NCI-H510A (cell line): ENCODE data around the gene BLOC1S1.

Experiments
- DNase-seq: peaks from one replicate; lab custom pipeline; 2025; lab: John Stamatoyannopoulos, UW

BLOC1S1 gene

DNA sequence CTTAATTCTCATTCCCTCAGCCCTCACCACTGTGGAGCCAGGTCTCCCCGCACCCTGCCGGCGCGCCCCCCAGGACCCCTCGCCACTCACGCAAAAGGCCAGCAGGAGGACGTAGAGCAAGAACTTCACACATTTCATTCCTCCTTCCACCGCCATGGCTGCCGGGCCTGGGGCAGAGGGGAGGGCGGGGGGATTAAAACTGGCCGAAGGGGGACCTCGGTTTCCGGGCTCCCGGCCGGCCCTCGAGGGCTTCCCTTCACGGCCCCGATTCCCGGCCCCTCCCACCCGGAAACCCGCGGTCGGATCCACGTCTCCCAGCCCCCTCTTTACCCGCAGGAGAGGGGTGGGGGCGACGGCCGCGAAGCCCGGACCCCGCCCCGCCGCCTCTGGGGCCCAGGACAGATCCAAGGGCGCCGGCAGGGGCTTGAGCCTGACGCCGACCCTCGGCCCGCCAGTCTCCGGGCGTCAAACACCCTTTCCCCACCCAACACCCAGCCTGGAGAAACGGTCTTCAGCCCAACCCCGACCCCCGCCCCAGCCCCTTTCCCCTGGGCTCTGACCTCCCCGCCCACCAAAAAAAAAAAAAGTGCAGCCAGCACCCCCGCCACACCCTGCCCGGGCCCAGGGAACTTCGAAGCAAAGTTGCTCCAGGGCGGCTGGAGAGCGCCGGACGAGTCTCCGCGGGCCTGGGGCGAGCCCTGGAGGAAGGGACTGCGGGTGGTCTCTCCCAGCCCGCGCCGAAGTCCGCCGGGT is 12.5 kb downstream of the BLOC1S1 start:
- peak; percentile 56 for DNase-seq

GRCh38 chr12:55728939-55729818 is 13.3 kb downstream of the BLOC1S1 start, which contains the start of gene CD63:
TSS of gene CD63 (minus strand) at chr12:55729009. CDS start at chr12:55728341, 668 bp downstream.
- peak; percentile 86 for DNase-seq

DNA sequence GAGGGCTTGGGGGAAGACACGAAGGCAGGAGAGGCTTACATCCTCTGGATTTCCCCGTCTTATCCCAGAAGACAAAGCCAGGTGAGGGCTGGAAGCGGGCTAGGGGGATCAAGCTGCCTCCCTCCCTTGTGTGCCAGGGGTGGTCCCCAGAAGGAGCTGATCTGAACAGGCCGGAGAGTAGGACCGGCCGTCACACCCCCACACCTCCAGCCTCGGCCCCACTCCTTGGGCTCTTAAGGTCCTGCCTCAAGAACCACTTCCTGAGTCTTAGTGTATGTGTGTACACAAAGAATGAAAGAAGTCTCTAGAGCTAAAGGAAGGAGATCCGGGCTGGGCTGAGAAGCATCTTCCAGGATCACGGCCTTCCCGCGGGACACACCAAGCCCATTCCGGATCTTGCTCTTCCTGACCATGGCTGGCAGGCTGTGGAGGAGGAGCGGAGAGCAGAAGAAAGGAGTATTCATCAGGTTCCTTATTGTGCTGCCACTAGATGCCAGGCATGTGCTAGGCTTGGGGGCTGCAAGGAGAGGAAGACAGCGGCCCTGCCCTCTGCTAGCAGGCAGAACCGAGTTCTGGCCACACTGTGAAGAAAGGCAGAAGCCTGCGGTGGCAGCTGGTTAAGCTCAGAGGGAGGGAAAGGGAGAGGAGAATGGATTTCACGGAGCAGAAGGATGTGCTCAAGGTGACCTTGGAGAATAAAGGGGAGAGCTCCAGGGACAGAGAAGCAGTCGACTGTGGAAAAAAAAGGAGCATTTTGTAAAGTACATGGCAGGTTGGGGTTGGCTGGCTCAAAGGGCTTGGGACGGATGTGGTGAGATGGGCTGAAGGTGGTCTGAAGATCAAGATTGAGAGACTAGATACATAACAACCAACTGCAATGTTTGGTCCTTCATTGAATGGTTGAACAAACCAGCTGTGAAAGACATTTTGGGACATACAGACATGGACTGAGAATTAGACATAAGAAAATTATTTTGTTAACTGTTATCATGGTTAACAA is 14.3 kb downstream of the BLOC1S1 start:
- DNase-seq, result no peak

GRCh38 chr12:55732288-55732687 is 16.4 kb downstream of the BLOC1S1 start:
- no peak for DNase-seq

DNA sequence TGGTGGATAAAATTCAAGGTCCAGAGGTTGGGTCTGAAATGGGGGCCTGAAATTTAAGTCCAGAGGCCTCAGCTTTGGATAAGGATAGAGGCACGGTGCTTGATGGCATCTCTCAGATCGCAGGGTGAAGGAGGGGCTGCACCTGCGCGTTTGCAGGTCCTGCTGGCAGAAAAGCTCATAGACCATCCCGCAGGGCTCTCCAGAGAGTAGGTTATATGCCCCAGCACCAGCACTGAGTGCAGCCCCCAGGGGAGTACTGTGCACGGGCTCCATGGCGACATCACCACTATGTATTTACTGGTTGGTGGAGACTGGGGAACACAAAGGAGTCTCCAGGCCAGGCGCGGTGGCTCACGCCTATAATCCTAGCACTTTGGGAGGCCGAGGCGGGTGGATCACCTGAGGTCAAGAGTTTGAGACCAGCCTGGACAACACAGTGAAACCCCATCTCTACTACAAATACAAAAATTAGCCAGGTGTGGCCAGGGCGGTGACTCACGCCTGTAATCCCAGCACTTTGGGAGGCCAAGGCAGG is 17.2 kb downstream of the BLOC1S1 start:
- DNase-seq, result no peak

DNA sequence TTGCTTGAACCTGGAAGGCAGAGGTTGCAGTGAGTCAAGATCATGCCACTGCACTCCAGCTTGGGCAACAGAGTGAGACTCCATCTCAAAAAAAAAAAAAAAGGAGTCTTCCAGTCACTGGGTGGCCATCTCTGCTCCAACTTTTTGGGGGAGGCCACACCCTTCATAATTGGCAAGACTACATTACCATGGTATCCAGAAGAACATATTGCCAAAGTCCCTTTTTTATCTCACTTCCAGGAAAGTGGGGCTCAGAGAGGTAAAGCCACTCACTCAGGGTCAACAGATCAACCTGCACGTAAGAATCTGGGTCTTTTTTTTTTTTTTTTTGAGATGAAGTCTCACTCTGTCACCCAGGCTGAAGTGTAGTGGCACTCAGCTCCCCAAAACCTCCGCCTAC is 18.0 kb downstream of the BLOC1S1 start:
- no peak for DNase-seq

DNA sequence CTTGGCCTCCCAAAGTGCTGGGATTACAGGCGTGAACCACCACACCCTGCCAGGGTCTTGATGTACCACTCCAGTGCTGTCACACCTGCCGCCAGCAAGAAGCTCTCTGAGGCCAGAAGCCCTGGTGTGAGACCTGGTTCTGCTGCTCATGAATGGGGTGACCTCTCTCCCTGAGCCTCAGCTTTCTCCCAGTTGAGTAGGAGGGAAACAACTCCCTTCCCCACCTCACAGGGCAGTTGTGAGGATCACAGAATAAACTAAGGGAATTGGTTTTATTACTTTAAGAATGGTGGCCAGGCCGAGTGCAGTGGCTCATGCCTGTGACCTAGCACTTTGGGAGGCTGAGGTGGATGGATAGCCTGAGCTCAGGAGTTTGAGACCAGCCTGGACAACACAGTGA is 18.7 kb downstream of the BLOC1S1 start:
- no peak for DNase-seq

DNA sequence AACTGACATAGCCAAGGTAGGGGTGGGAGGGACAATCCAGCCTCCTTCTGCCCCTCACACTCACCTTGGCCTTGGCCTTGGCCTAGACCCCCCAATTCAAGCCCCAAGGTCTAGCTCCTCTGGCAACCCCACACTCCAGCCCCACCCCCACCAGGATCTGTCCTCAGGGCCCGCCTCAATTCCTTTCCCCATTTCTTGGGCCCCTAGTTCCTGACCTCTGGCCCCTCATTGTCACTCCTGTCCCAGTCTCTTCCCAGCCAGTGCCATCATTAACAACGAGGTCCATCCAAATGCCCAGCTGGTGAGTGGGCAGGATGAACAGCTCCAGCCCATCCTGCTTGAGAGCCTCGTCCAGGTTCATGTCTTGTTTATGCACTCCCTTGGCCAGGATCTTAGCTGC is 20.2 kb downstream of the BLOC1S1 start:
- DNase-seq, result no peak

DNA sequence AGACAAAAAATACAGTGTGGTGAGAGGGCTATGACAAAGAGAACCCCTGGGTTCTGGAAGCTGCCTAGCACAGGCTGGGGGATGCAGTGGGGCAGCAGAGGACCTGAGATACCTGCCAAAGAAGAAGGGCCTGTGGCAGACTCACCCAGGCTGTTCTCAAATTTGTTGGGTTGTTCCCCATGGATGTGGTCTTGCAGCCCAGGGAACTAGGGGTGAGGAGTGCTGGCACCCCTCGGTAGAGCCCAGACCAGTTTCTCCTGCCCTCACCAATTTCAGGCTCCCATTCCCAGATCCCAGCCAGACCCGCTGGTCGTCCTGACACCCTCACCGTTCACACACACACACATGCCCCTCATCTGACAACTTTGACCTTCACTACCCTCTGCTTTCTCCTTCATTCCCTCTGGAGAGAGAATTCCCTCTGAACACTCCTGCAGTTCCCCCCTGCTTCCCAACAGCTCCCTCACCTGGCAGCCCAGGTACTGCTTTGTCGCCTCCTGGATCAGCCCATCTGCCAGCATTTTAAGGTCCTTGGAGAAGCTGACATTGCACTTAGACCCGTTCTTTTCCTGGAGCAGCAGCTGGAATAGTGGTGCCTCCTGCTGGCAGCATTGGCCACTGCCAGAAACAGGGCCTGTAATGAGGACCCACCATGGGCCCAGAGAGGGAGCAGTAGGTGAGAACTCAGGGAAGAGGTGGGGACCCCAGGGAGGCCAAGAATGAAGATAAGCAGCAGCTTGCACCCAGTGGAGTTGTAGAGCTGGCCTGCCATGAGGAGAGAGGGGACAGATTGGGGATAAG is 21.1 kb downstream of the BLOC1S1 start:
- DNase-seq, result peak; percentile 70

- no peak for DNase-seq
Observed at GRCh38 chr12:55737581-55738122, 21.8 kb downstream of the BLOC1S1 start.

- DNase-seq, result peak; percentile 38
Observed at GRCh38 chr12:55738123-55739024, 22.5 kb downstream of the BLOC1S1 start.

GRCh38 chr12:55739025-55739378 is 23.2 kb downstream of the BLOC1S1 start:
- DNase-seq, result no peak

- DNase-seq, result no peak
Observed at GRCh38 chr12:55741931-55742680, 26.3 kb downstream of the BLOC1S1 start.

DNA sequence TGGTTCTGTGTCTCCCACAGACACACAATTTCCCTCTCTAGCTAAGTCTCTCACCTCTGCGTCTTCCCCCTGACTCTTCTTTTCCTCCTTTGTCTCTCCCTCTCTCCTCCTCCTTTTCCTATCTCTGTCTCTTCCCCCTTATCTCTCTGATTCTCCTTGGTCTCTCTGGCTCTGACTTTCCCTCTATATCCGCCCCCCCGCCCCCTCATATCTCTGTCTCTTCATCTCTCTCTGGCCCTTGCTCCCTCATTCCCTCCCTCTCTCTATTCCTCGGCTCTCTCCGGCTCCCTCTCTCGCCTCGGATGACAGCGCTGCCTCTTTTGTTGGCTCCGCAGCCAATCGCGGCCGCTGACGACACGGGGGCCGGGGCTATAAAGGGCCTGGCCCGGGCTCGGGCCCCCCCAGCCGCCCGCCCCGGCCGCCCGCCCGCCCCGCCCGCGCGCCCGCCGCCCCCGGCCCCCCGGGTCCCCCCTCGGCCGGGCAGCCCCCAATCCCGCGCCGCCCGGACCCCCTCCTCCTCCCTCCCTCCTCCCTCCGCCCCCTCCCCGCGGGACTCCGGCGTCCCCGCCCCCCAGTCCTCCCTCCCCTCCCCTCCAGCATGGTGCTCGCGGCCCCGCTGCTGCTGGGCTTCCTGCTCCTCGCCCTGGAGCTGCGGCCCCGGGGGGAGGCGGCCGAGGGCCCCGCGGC is 27.0 kb downstream of the BLOC1S1 start, which contains the start of gene GDF11:
TSS of gene GDF11 (plus strand) at position 404 of the 687 bp plus-strand sequence. CDS start at position 599, 195 bp downstream.
- DNase-seq, result peak; percentile 77

DNA sequence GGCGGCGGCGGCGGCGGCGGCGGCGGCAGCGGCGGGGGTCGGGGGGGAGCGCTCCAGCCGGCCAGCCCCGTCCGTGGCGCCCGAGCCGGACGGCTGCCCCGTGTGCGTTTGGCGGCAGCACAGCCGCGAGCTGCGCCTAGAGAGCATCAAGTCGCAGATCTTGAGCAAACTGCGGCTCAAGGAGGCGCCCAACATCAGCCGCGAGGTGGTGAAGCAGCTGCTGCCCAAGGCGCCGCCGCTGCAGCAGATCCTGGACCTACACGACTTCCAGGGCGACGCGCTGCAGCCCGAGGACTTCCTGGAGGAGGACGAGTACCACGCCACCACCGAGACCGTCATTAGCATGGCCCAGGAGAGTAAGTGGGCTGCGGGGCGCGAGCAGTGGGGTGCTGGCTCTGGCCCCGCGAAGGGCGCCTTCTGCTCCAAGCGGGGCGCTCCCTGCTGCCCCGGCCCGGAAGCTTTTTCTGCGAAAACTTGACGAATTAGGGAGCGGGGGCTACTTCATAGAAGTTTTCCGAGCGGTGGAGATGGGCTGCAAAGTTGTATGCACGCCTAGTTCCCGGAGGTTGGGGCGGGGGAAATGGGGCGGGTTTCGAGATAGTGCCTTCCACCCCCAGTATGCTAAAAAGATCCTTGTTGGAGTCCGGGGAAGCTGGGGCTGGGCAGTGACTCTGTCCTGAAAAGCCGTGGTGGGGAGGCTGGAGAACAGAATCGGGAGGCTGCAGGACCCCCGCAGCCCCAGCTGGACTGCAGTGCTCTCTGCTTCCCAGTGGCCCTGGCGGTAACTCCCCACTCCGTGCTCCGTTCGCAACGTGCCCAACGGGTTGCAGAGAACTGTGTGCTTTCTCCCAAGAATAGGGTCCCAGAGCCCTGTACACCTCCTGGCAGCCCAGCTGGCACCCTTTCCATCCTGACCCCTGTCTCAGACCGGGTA is 27.8 kb downstream of the BLOC1S1 start:
- peak; percentile 46 for DNase-seq

- DNase-seq, result no peak
Observed at GRCh38 chr12:55744340-55745030, 28.6 kb downstream of the BLOC1S1 start.
